Measurements from ENCODE around the gene PROSER3. TPM values are rescaled to one million over a fixed set of nuclear protein-coding genes. Genes with fewer than 3 reads are reported as not detected.
"Not testable (repeated sequence)": the region's sequence is repeated elsewhere in the genome, so short reads cannot be mapped to it uniquely, and the experiment has no call there.

Gene PROSER3
- total and polyA plus RNA-seq, 9 of the 15 experiments (the other 6 are each of a cell fraction or from before 2014, with no cell fraction given) = 1.0 to 39.5 (median 5.1) TPM

GRCh38 chr19:35768082-35768421 is 10.1 kb downstream of the PROSER3 start (continued):
- TF ChIP-seq RNF219 (CRISPR knock-in tag; IDR thresholded peaks at IDR 0.05) = no peak

- H3K9me3 ChIP-seq (replicated peaks; ENCODE audit: control insufficient read depth, insufficient read depth, low read depth, low read length); H3K27ac ChIP-seq (ENCODE audit: extremely low read depth, low read depth, low read length); H3K9ac ChIP-seq (ENCODE audit: insufficient read depth in 1 of 2, low read depth in 2 of 2, low read length in 2 of 2); H3K27me3 ChIP-seq (ENCODE audit: control insufficient read depth in 2 of 2, insufficient read depth in 2 of 2, low read length in 2 of 2); FAIRE-seq; ATAC-seq; CTCF ChIA-PET (ENCODE audit: low intra/inter-chr PET ratio); intact Hi-C loops (cut with micrococcal nuclease); in situ Hi-C loops (cut with MboI); H2AFZ ChIP-seq (ENCODE audit: low read depth, low read length); H3K79me2 ChIP-seq (ENCODE audit: control insufficient read depth, insufficient read depth, low read length); H3K4me3 ChIP-seq; DNase-seq (ENCODE audit: extremely low read depth in 1 of 4, low spot score in 3 of 4); H3K9me1 ChIP-seq (ENCODE audit: control insufficient read depth, insufficient read depth, low read length); H3K4me2 ChIP-seq (ENCODE audit: insufficient read depth, low read length); H4K20me1 ChIP-seq (replicated peaks; ENCODE audit: control insufficient read depth, insufficient read depth, low read length); BruUV-seq (replicated peaks): not testable (repeated sequence)
- peaks cover 10 to 30% of the 10 kb centered on the region in 2 experiments for H3K4me1 ChIP-seq (replicated peaks in 1 of 2; ENCODE audit: control insufficient read depth in 2 of 2, insufficient read depth in 2 of 2, low read length in 2 of 2)
- WGBS (ENCODE audit: insufficient coverage, low coverage, missing lambda C conversion rate) = 71% methylated on average over 5 of the region's 5 CpGs
- POLR2A ChIA-PET = interaction anchor here (0.6 to 1.4 kb wide), 4 partner anchors 12 to 70 kb away, joined by 3 to 9 read pairs (median 4); partner anchors contain the start of gene HSPB6
- peaks cover 14% of the 10 kb centered on the region; the same call in 1 of the 3 replicates for H3K36me3 ChIP-seq (ENCODE audit: control insufficient read depth, insufficient read depth, low read length)
These were observed 14.4 kb downstream of the PROSER3 start for GRCh38 chr19:35772362-35772761.

All from K562 (cell line).